Fibroblast of lung (primary cell): Measurements from ENCODE around the gene CDYL2. TPM values are rescaled to one million over a fixed set of nuclear protein-coding genes. Genes with fewer than 3 reads are reported as not detected.
A peak's percentile ranks its signal among the peaks of the same experiment; 100 is the strongest.

Source experiments
- DNase-seq, 2 donors: peaks; one replicate each; pipeline versions ENCODE4 v3.0.0 to v3.0.0-alpha.2; 2010; ENCODE audit warnings: low read depth in 2 of 2
- H2AFZ ChIP-seq: 2 replicates; pipeline ENCODE4 v1.5.1; 2012; ENCODE audit warnings: low read length, control low read depth, inconsistent platforms
- H3K27ac ChIP-seq: 2 replicates; pipeline ENCODE4 v1.5.1; 2011; ENCODE audit warnings: low read length, control low read depth; ENCODE audit not compliant: insufficient read depth
- H3K27me3 ChIP-seq: 2 replicates; pipeline ENCODE4 v1.5.1; 2011; ENCODE audit warnings: mild to moderate bottlenecking, low read length; ENCODE audit not compliant: control insufficient read depth, insufficient read depth
- H3K36me3 ChIP-seq: 2 replicates; pipeline ENCODE4 v1.5.1; 2011; ENCODE audit warnings: low read length; ENCODE audit not compliant: control insufficient read depth, insufficient read depth
- H3K4me1 ChIP-seq: 2 replicates; pipeline ENCODE4 v1.5.1; 2011; ENCODE audit warnings: low read length; ENCODE audit not compliant: control insufficient read depth, insufficient read depth; ENCODE audit errors: extremely low read depth
- H3K4me2 ChIP-seq: 2 replicates; pipeline ENCODE4 v1.5.1; 2011; ENCODE audit warnings: low read length, control low read depth; ENCODE audit not compliant: insufficient read depth; ENCODE audit errors: extremely low read depth
- H3K4me3 ChIP-seq, 4 experiments: fragments of 200-600 bp in 1 of 4; sonication (generic) in 1 of 4; replicated peaks in 1 of 4; 2 replicates each; pipeline ENCODE4 v1.5.1; 2011 to 2016; ENCODE audit warnings: low read length in 4 of 4, low read depth in 3 of 4, mild to moderate bottlenecking in 3 of 4, control low read depth in 2 of 4, inconsistent platforms in 1 of 4, mixed read lengths in 1 of 4; ENCODE audit not compliant: insufficient read depth in 1 of 4; ENCODE audit errors: control extremely low read depth in 1 of 4
- H3K79me2 ChIP-seq: 2 replicates; pipeline ENCODE4 v1.5.1; 2012; ENCODE audit warnings: mild to moderate bottlenecking, low read length, inconsistent platforms; ENCODE audit not compliant: control insufficient read depth, insufficient read depth
- H3K9ac ChIP-seq: 2 replicates; pipeline ENCODE4 v1.5.1; 2011; ENCODE audit warnings: mild to moderate bottlenecking, low read length, control low read depth; ENCODE audit not compliant: insufficient read depth
- H3K9me3 ChIP-seq: 2 replicates; pipeline ENCODE4 v1.5.1; 2012; ENCODE audit warnings: low read depth, low read length; ENCODE audit not compliant: control insufficient read depth, insufficient read depth
- H4K20me1 ChIP-seq: 2 replicates; pipeline ENCODE4 v1.5.1; 2011; ENCODE audit warnings: low read length; ENCODE audit not compliant: control insufficient read depth, insufficient read depth; ENCODE audit errors: extremely low read depth
- CTCF ChIP-seq, 2 donors: IDR thresholded peaks in 1 of 2; conservative IDR thresholded peaks in 1 of 2; 1 replicate in 1 of 2; 2 replicates in 1 of 2; pipeline ENCODE4 v1.5.1; 2011 to 2012; ENCODE audit warnings: low read length in 2 of 2, control low read depth in 1 of 2, inconsistent platforms in 1 of 2, low read depth in 1 of 2, mild to moderate bottlenecking in 1 of 2
- EZH2 ChIP-seq: IDR thresholded peaks from 2 replicates; pipeline ENCODE4 v1.5.1; 2012; ENCODE audit warnings: low read length, control low read depth, mild to moderate bottlenecking; ENCODE audit errors: missing control alignments
- polyA plus RNA-seq, 2 donors: library from polyadenylated mRNA; depleted of rRNA in 1 of 2; stranded (reverse) in 1 of 2; unstranded in 1 of 2; fragments of >200 nt; gene quantifications; 2 replicates each; pipeline ENCODE4 v1.2.1, GENCODE V29; 2011 to 2012; ENCODE audit warnings: missing spikeins in 1 of 2
- total RNA-seq: library from RNA; depleted of rRNA; stranded (reverse); fragments of >200 nt; gene quantifications from 2 replicates; pipeline ENCODE4 v1.2.1, GENCODE V29; 2014

CDYL2 gene
- total and polyA plus RNA-seq, 2 donors (not counting 1 experiment from before 2014, with no cell fraction given): 1.1 to 3.5 TPM

DNA sequence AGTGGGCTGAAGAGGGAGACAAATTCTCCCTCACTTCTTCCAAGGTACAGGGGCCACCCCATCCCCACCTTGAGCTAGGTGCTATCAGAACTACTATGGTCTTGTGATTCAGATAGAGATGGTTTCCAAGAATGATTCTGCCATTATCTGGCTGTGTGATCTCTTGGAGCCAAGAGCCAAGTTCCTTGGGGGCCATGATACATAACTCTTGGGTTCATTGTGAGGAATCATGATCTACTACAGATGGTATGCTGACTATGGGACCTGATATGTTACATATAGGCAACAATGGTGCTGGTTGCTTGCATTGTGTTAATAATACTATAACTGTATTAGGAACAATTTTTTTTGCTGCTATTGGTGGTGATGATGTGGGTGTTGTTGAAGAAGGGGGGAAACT is 217.9 kb downstream of the CDYL2 start:
- no peak overlapping the region for H3K9ac ChIP-seq
- no peak overlapping the region for H3K27ac ChIP-seq
- no peaks in the 10 kb centered on the region for H3K36me3 ChIP-seq
- peak in 1 of 2 donors; percentile 33 for DNase-seq
- H3K4me2 ChIP-seq: no peak overlapping the region
- no peaks in the 10 kb centered on the region for H3K4me1 ChIP-seq
- H4K20me1 ChIP-seq: no peaks in the 10 kb centered on the region
- no peak for TF ChIP-seq CTCF (conservative IDR thresholded peaks at IDR 0.05 in 1 of 2, IDR thresholded peaks at IDR 0.05 in 1 of 2; ENCODE audit: low read depth in 1 of 2, low read length in 2 of 2)
- no peak for TF ChIP-seq EZH2
- H3K9me3 ChIP-seq: no peaks in the 10 kb centered on the region
- no peaks in the 10 kb centered on the region for H3K79me2 ChIP-seq
- H3K4me3 ChIP-seq: no peak overlapping the region
- H2AFZ ChIP-seq: no peak overlapping the region
- no peaks in the 10 kb centered on the region for H3K27me3 ChIP-seq

GRCh38 chr16:80585764-80586163 is 218.6 kb downstream of the CDYL2 start:
- H2AFZ ChIP-seq: no peak overlapping the region
- DNase-seq: no peak

GRCh38 chr16:80583466-80583865 is 220.9 kb downstream of the CDYL2 start:
- Histone ChIP-seq H3K79me2 (no peaks in the 10 kb centered on the region), H2AFZ (no peak overlapping the region), H3K36me3 (no peaks in the 10 kb centered on the region), H3K27ac (no peak overlapping the region), H4K20me1 (no peaks in the 10 kb centered on the region), H3K9ac (no peak overlapping the region), H3K27me3 (no peaks in the 10 kb centered on the region), H3K4me1 (no peaks in the 10 kb centered on the region), H3K4me2 (no peak overlapping the region), H3K9me3 (no peaks in the 10 kb centered on the region), H3K4me3 (no peak overlapping the region)
- peak; percentile 34 to 90 for DNase-seq
- TF ChIP-seq CTCF (conservative IDR thresholded peaks at IDR 0.05 in 1 of 2, IDR thresholded peaks at IDR 0.05 in 1 of 2; ENCODE audit: low read depth in 1 of 2, low read length in 2 of 2): no peak
- TF ChIP-seq EZH2: no peak

More at GRCh38 chr16:80585764-80586163, 218.6 kb downstream of the CDYL2 start:
- TF ChIP-seq CTCF (conservative IDR thresholded peaks at IDR 0.05 in 1 of 2, IDR thresholded peaks at IDR 0.05 in 1 of 2; ENCODE audit: low read depth in 1 of 2, low read length in 2 of 2) (no peak), EZH2 (no peak)
- Histone ChIP-seq H3K4me3 (no peak overlapping the region), H4K20me1 (no peaks in the 10 kb centered on the region), H3K27me3 (no peaks in the 10 kb centered on the region), H3K27ac (no peak overlapping the region), H3K36me3 (no peaks in the 10 kb centered on the region), H3K4me1 (no peaks in the 10 kb centered on the region), H3K79me2 (no peaks in the 10 kb centered on the region), H3K9ac (no peak overlapping the region), H3K9me3 (no peaks in the 10 kb centered on the region), H3K4me2 (no peak overlapping the region)
